DOHH2 (cell line): ENCODE results near the gene RASD2.

Experiments used
- EZH2phosphoT487 ChIP-seq: fragments of 200-600 bp; sonication (generic); IDR thresholded peaks from 2 replicates; pipeline ENCODE4 v1.6.1; 2017; ENCODE audit warnings: borderline replicate concordance, mild to moderate bottlenecking, antibody characterized with exemption, low read length, moderate library complexity, mixed read lengths
- TF ChIP-seq, protein P1 (sequence below): fragments of 200-600 bp; sonication (generic); IDR thresholded peaks from one replicate; pipeline ENCODE4 v1.5.1; 2014; ENCODE audit warnings: antibody characterized with exemption, mild to moderate bottlenecking, low read depth, low read length; ENCODE audit not compliant: poor library complexity, severe bottlenecking

DNA sequence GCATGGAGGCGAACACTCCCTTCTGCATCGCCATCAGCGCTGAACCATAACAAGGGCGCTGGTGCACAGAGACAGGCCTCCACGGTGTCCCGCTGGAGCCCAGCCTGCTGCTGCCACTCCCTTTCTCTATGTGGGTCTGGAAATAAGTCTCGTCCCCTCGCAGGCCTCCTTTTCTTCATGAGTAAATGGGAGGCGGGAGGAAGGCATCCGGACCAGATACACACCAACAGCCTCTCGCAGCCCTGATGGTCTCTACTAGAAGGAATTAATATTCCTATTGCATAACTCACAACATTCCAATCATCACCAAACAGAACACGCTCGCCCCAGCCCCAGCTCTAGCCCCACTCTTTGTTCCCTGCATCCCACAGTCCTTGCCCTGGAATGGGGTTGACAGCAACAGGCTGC lies 14.9 kb downstream of the RASD2 start:
- TF ChIP-seq, protein P1, sequence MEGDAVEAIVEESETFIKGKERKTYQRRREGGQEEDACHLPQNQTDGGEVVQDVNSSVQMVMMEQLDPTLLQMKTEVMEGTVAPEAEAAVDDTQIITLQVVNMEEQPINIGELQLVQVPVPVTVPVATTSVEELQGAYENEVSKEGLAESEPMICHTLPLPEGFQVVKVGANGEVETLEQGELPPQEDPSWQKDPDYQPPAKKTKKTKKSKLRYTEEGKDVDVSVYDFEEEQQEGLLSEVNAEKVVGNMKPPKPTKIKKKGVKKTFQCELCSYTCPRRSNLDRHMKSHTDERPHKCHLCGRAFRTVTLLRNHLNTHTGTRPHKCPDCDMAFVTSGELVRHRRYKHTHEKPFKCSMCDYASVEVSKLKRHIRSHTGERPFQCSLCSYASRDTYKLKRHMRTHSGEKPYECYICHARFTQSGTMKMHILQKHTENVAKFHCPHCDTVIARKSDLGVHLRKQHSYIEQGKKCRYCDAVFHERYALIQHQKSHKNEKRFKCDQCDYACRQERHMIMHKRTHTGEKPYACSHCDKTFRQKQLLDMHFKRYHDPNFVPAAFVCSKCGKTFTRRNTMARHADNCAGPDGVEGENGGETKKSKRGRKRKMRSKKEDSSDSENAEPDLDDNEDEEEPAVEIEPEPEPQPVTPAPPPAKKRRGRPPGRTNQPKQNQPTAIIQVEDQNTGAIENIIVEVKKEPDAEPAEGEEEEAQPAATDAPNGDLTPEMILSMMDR = no peak
- TF ChIP-seq EZH2phosphoT487 = no peak
